H9 (cell line): ENCODE measurements around the gene DIAPH2. TPM values are rescaled to one million over a fixed set of nuclear protein-coding genes. Genes with fewer than 3 reads are reported as not detected.
A peak's percentile ranks its signal among the peaks of the same experiment; 100 is the strongest.

Experiments
- DNase-seq: peaks from one replicate; pipeline ENCODE4 v3.0.0-alpha.2; 2017
- H2AFZ ChIP-seq: one replicate; pipeline ENCODE4 v1.6.1; 2013; ENCODE audit warnings: mild to moderate bottlenecking, low read length, control low read depth, moderate library complexity
- H2AK5ac ChIP-seq: 2 replicates; pipeline ENCODE4 v1.6.1; 2013; ENCODE audit warnings: low read length, control low read depth, mixed read lengths; ENCODE audit not compliant: insufficient read length
- H2BK120ac ChIP-seq: one replicate; pipeline ENCODE4 v1.6.1; 2013; ENCODE audit warnings: low read depth, mild to moderate bottlenecking, low read length, control low read depth, inconsistent platforms; ENCODE audit not compliant: poor library complexity, severe bottlenecking
- H2BK12ac ChIP-seq: 2 replicates; pipeline ENCODE4 v1.6.1; 2013; ENCODE audit warnings: low read length, control low read depth, mixed read lengths, low read depth; ENCODE audit not compliant: insufficient read length
- H2BK15ac ChIP-seq: 2 replicates; pipeline ENCODE4 v1.6.1; 2013; ENCODE audit warnings: low read depth, low read length, control low read depth
- H2BK20ac ChIP-seq: one replicate; pipeline ENCODE4 v1.6.1; 2013; ENCODE audit warnings: low read depth, mild to moderate bottlenecking, low read length, control low read depth, inconsistent platforms; ENCODE audit not compliant: poor library complexity, severe bottlenecking
- H2BK5ac ChIP-seq: 2 replicates; pipeline ENCODE4 v1.6.1; 2013; ENCODE audit warnings: low read length, control low read depth, mixed read lengths; ENCODE audit not compliant: insufficient read length
- H3K14ac ChIP-seq: 2 replicates; pipeline ENCODE4 v1.6.1; 2013; ENCODE audit warnings: low read length, control low read depth; ENCODE audit not compliant: insufficient read depth
- H3K18ac ChIP-seq: 2 replicates; pipeline ENCODE4 v1.6.1; 2013; ENCODE audit warnings: low read depth, mild to moderate bottlenecking, mixed read lengths, low read length, control low read depth; ENCODE audit not compliant: insufficient read length
- H3K23ac ChIP-seq: 2 replicates; pipeline ENCODE4 v1.6.1; 2013; ENCODE audit warnings: low read length, control low read depth, mixed read lengths, low read depth; ENCODE audit not compliant: insufficient read length
- H3K23me2 ChIP-seq: 2 replicates; pipeline ENCODE4 v1.6.1; 2013; ENCODE audit warnings: low read depth, mild to moderate bottlenecking, mixed read lengths, low read length, control low read depth; ENCODE audit not compliant: insufficient read length, poor library complexity, severe bottlenecking
- H3K27ac ChIP-seq: 2 replicates; pipeline ENCODE4 v1.5.1; 2013; ENCODE audit warnings: low read length, control low read depth, mixed read lengths, low read depth; ENCODE audit not compliant: insufficient read length
- H3K27me3 ChIP-seq: 2 replicates; pipeline ENCODE4 v1.6.1; 2013; ENCODE audit warnings: low read length, control low read depth, inconsistent platforms; ENCODE audit not compliant: insufficient read depth
- H3K4ac ChIP-seq: 2 replicates; pipeline ENCODE4 v1.6.1; 2013; ENCODE audit warnings: low read depth, mild to moderate bottlenecking, control low read depth, inconsistent platforms, low read length, moderate library complexity
- H3K4me1 ChIP-seq: 2 replicates; pipeline ENCODE4 v1.6.1; 2013; ENCODE audit warnings: low read length, control low read depth, inconsistent platforms; ENCODE audit not compliant: insufficient read depth
- H3K4me2 ChIP-seq: 2 replicates; pipeline ENCODE4 v1.6.1; 2013; ENCODE audit warnings: low read length, control low read depth, mixed read lengths; ENCODE audit not compliant: insufficient read length, insufficient read depth
- H3K56ac ChIP-seq: 2 replicates; pipeline ENCODE4 v1.6.1; 2013; ENCODE audit warnings: low read depth, mild to moderate bottlenecking, mixed read lengths, low read length, control low read depth; ENCODE audit not compliant: insufficient read length
- H3K79me1 ChIP-seq: 2 replicates; pipeline ENCODE4 v1.6.1; 2013; ENCODE audit warnings: low read depth, mild to moderate bottlenecking, moderate library complexity, low read length, control low read depth, inconsistent platforms; ENCODE audit not compliant: insufficient read depth, poor library complexity, severe bottlenecking
- H3K79me2 ChIP-seq: 2 replicates; pipeline ENCODE4 v1.6.1; 2013; ENCODE audit warnings: low read length, control low read depth, inconsistent platforms; ENCODE audit not compliant: insufficient read depth
- H3K9ac ChIP-seq: 2 replicates; pipeline ENCODE4 v1.6.1; 2013; ENCODE audit warnings: low read length, control low read depth, mixed read lengths; ENCODE audit not compliant: insufficient read length; ENCODE audit errors: extremely low read depth
- H3K9me3 ChIP-seq: one replicate; pipeline ENCODE4 v1.6.1; 2013; ENCODE audit warnings: low read depth, low read length, inconsistent platforms; ENCODE audit not compliant: control insufficient read depth
- H3T11ph ChIP-seq: one replicate; pipeline ENCODE4 v1.6.1; 2013; ENCODE audit warnings: mild to moderate bottlenecking, low read length, control low read depth, inconsistent platforms
- H4K20me1 ChIP-seq: one replicate; pipeline ENCODE4 v1.6.1; 2013; ENCODE audit not compliant: control insufficient read depth, insufficient read length, insufficient read depth
- H4K5ac ChIP-seq: 2 replicates; pipeline ENCODE4 v1.6.1; 2013; ENCODE audit warnings: low read depth, mild to moderate bottlenecking, mixed read lengths, low read length, control low read depth; ENCODE audit not compliant: insufficient read length
- H4K8ac ChIP-seq: replicated peaks from 2 replicates; pipeline ENCODE4 v1.6.1; 2013; ENCODE audit warnings: low read length, control low read depth, mixed read lengths, low read depth; ENCODE audit not compliant: insufficient read length
- H4K91ac ChIP-seq: 2 replicates; pipeline ENCODE4 v1.6.1; 2013; ENCODE audit warnings: low read depth, mild to moderate bottlenecking, moderate library complexity, mixed read lengths, low read length, control low read depth; ENCODE audit not compliant: insufficient read length
- H3K27ac Mint-ChIP-seq, 3 experiments: 2 replicates in 2 of 3; 3 replicates in 1 of 3; pipeline ENCODE4 v1.8.0; 2020 to 2021; ENCODE audit warnings: mixed read lengths in 3 of 3, mild to moderate bottlenecking in 1 of 3, moderate library complexity in 1 of 3
- H3K27me3 Mint-ChIP-seq: 2 replicates; pipeline ENCODE4 v1.8.0; 2021; ENCODE audit warnings: low read depth, mild to moderate bottlenecking, moderate library complexity, mixed read lengths
- H3K36me3 Mint-ChIP-seq, 3 experiments: 2 replicates in 2 of 3; 3 replicates in 1 of 3; pipeline ENCODE4 v1.8.0; 2020 to 2021; ENCODE audit warnings: low read depth in 3 of 3, mixed read lengths in 3 of 3; ENCODE audit not compliant: insufficient read depth in 1 of 3
- H3K4me1 Mint-ChIP-seq, 2 experiments: 2 replicates each; pipeline ENCODE4 v1.8.0; 2020; ENCODE audit warnings: mixed read lengths in 2 of 2
- H3K4me3 Mint-ChIP-seq, 2 experiments: 2 replicates in 1 of 2; 3 replicates in 1 of 2; pipeline ENCODE4 v1.8.0; 2020 to 2021; ENCODE audit warnings: mild to moderate bottlenecking in 2 of 2, mixed read lengths in 2 of 2, moderate library complexity in 1 of 2
- H3K9me3 Mint-ChIP-seq, 2 experiments: 2 replicates in 1 of 2; 3 replicates in 1 of 2; pipeline ENCODE4 v1.8.0; 2020; ENCODE audit warnings: mild to moderate bottlenecking in 2 of 2, mixed read lengths in 2 of 2, moderate library complexity in 1 of 2
- CTCF ChIP-seq: fragments of 200-600 bp; sonication (generic); conservative IDR thresholded peaks from 3 replicates; pipeline ENCODE4 v1.8.0; 2021; ENCODE audit warnings: antibody characterized with exemption, mild to moderate bottlenecking
- WGBS: extraction: QIAGEN DNeasy Blood & Tissue Kit; methylation state at CpG from one replicate; pipeline ENCODE4 v1.1.7; 2013; ENCODE audit warnings: missing lambda C conversion rate, low lambda C conversion rate, mixed read lengths; ENCODE audit not compliant: insufficient read length; ENCODE audit errors: extremely low coverage; 5-methylcytosine and 5-hydroxymethylcytosine counted together
- total RNA-seq: library from RNA; stranded (reverse); gene quantifications from 2 replicates; pipeline ENCODE4 v1.2.1, GENCODE V29; 2021

Gene DIAPH2
- total RNA-seq, 1 experiment from 2014 or later, result 45.4 TPM

GRCh38 chrX:97522307-97522706 is 837.7 kb downstream of the DIAPH2 start:
- Histone ChIP-seq H3K56ac (no peak overlapping the region), H4K91ac (no peak overlapping the region), H3K79me1 (no peaks in the 10 kb centered on the region), H4K20me1 (no peaks in the 10 kb centered on the region), H3K23ac (no peak overlapping the region), H3K4me2 (no peak overlapping the region), H2BK120ac (no peak overlapping the region), H3K18ac (no peak overlapping the region), H4K5ac (no peak overlapping the region), H3K9ac (no peak overlapping the region), H3T11ph (no peak overlapping the region), H3K27me3 (no peaks in the 10 kb centered on the region), H3K4me1 (no peaks in the 10 kb centered on the region), H3K9me3 (no peaks in the 10 kb centered on the region), H3K23me2 (no peaks in the 10 kb centered on the region), H4K8ac (no peak overlapping the region), H3K4ac (no peak overlapping the region), H3K27ac (no peak overlapping the region), H3K79me2 (no peaks in the 10 kb centered on the region), H2BK15ac (no peak overlapping the region), H2AK5ac (no peak overlapping the region), H2BK5ac (no peak overlapping the region), H2AFZ (no peak overlapping the region), H3K14ac (no peak overlapping the region), H2BK12ac (no peak overlapping the region), H2BK20ac (no peak overlapping the region)
- H3K27ac Mint-ChIP-seq, result peak overlapping the region in 1 of 3 experiments; percentile 82; a peak in 2 of 7 replicates
- H3K9me3 Mint-ChIP-seq, result peaks cover 0 to 8% of the 10 kb centered on the region in 2 experiments; a peak in 2 of 5 replicates
- WGBS, result no CpG with 5 or more reads among the region's 2 CpGs
- H3K27me3 Mint-ChIP-seq, result no peaks in the 10 kb centered on the region
- H3K4me1 Mint-ChIP-seq, result peaks cover 21 to 22% of the 10 kb centered on the region in 2 experiments
- peaks cover 4 to 8% (median 6%) of the 10 kb centered on the region in 3 experiments; a peak in 6 of 7 replicates for H3K36me3 Mint-ChIP-seq
- DNase-seq, result no peak
- TF ChIP-seq CTCF, result no peak
- H3K4me3 Mint-ChIP-seq, result no peak overlapping the region
